ENCODE data around the gene SYT17. TPM values are rescaled to one million over a fixed set of nuclear protein-coding genes. Genes with fewer than 3 reads are reported as not detected.

SYT17 gene
- total RNA-seq, 1 donor from 2014 or later, result 2.4 TPM

- Histone ChIP-seq H3K4me3 (no peak overlapping the region), H3K9me3 (no peaks in the 10 kb centered on the region), H3K36me3 (no peaks in the 10 kb centered on the region), H3K27ac (no peak overlapping the region), H3K27me3 (no peaks in the 10 kb centered on the region), H3K4me1 (peaks cover 0 to 7% of the 10 kb centered on the region in 2 donors)
- TF ChIP-seq CTCF (IDR thresholded peaks at IDR 0.05), result no peak
- no peak for DNase-seq (ENCODE audit: low spot score in 2 of 2)
- intact Hi-C loops (cut with DNase I), result no loop called here
Measured at GRCh38 chr16:19192865-19193264, 24.8 kb downstream of the SYT17 start.

GRCh38 chr16:19196871-19197270 is 28.8 kb downstream of the SYT17 start:
- no peak for DNase-seq (ENCODE audit: low spot score in 2 of 2)
- TF ChIP-seq CTCF (IDR thresholded peaks at IDR 0.05), result no peak
- H3K36me3 ChIP-seq, result no peaks in the 10 kb centered on the region
- no peaks in the 10 kb centered on the region for H3K27me3 ChIP-seq
- no peak overlapping the region for H3K27ac ChIP-seq
- no peak overlapping the region for H3K4me3 ChIP-seq
- H3K4me1 ChIP-seq, result no peaks in the 10 kb centered on the region
- intact Hi-C loops (cut with DNase I), result no loop called here
- H3K9me3 ChIP-seq, result peaks cover 0 to 7% of the 10 kb centered on the region in 2 donors

GRCh38 chr16:19203374-19203966 is 35.4 kb downstream of the SYT17 start:
- DNase-seq (ENCODE audit: low spot score in 2 of 2), result no peak
- intact Hi-C loops (cut with DNase I), result no loop called here
- no peaks in the 10 kb centered on the region for H3K36me3 ChIP-seq
- no peak overlapping the region for H3K4me3 ChIP-seq
- no peaks in the 10 kb centered on the region for H3K4me1 ChIP-seq
- no peak for TF ChIP-seq CTCF (IDR thresholded peaks at IDR 0.05)
- H3K27ac ChIP-seq, result no peak overlapping the region
- peaks cover 0 to 5% of the 10 kb centered on the region in 2 donors for H3K9me3 ChIP-seq
- no peaks in the 10 kb centered on the region for H3K27me3 ChIP-seq

DNA sequence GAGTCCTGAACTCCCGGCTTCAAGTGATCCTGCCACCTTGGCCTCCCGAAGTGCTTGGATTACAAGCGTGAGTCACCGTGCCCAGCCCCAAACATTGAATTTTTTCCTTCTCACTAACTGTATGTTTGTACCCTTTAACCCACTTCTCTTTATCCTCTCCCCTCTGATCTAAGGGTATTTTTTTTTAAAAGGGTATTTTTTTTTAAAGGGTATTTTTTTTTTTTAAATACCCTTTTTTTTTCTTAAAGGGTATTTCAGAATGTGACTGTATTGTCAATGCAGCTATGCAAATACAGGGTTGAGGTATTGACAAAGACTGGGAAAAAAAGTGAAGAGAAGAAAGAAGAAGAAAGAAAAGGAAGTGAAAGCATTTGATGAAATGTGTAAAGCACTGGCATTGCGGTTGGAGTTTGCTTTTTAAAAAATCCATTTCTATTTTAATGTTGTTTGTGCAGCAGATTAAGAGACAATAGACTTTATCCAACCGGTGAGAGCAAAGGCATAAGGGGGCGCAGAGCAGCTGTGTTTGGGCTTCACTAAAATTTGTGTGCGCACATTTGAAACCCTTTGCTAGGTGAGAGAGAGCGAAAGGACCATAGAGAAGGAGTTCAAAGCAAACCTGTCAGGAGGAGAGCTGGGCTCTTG is 42.4 kb downstream of the SYT17 start:
- no peaks in the 10 kb centered on the region for H3K9me3 ChIP-seq
- H3K27ac ChIP-seq, result no peak overlapping the region
- no peaks in the 10 kb centered on the region for H3K27me3 ChIP-seq
- DNase-seq (ENCODE audit: low spot score in 2 of 2), result no peak
- no peak overlapping the region for H3K4me3 ChIP-seq
- TF ChIP-seq CTCF (IDR thresholded peaks at IDR 0.05), result no peak
- no peaks in the 10 kb centered on the region for H3K4me1 ChIP-seq
- no peaks in the 10 kb centered on the region for H3K36me3 ChIP-seq
- intact Hi-C loops (cut with DNase I), result no loop called here

- Histone ChIP-seq H3K27me3 (no peaks in the 10 kb centered on the region), H3K9me3 (no peaks in the 10 kb centered on the region), H3K4me3 (no peak overlapping the region), H3K27ac (no peak overlapping the region), H3K4me1 (no peaks in the 10 kb centered on the region), H3K36me3 (no peaks in the 10 kb centered on the region)
- intact Hi-C loops (cut with DNase I), result no loop called here
- TF ChIP-seq CTCF (IDR thresholded peaks at IDR 0.05), result no peak
- DNase-seq (ENCODE audit: low spot score in 2 of 2), result no peak
Measured at GRCh38 chr16:19210968-19211367, 42.9 kb downstream of the SYT17 start.

All from ascending aorta (tissue), 2 donors.